ENCODE measurements around the gene MTHFR.

MTHFR gene

DNA sequence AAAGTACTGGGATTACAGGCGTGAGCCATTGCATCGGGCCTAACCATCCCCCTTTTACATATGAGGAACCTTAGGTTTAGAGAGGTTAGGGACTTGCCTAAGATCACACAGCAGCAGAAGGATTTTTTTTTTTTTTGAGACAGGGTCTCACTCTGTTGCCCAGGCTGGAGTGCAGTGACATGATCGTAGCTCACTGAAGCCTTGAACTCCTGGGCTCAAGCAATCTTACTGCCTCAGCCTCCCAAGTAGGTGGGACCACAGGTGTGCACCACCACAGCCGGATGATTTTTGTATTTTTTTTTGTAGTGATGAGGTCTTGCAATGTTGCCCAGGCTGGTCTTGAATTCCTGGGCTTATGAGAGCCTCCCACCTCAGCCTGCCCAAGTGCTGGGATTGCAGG is 46.0 kb downstream of the MTHFR start:
- DNase-seq (ENCODE audit: low read depth, low spot score) = no peak

DNA sequence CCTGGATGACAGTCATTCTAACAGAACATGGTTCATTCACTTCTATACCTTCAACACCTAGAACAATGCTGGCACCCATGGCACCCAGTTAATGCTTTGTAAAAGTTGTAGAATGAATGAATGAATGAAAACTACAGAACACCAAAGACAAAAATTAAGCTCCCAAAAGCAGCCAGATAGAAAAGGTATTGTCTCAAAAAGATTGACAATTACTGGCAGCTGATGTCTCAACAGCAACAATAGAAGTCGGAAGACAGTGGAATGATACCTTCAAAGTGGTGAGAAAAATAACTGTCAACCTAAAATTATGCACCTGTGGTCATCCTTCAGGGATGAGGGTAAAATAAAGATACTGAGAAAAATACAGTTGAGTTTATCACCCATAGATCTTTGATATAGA is 48.7 kb downstream of the MTHFR start:
- no peak for DNase-seq (ENCODE audit: low read depth, low spot score)

DNA sequence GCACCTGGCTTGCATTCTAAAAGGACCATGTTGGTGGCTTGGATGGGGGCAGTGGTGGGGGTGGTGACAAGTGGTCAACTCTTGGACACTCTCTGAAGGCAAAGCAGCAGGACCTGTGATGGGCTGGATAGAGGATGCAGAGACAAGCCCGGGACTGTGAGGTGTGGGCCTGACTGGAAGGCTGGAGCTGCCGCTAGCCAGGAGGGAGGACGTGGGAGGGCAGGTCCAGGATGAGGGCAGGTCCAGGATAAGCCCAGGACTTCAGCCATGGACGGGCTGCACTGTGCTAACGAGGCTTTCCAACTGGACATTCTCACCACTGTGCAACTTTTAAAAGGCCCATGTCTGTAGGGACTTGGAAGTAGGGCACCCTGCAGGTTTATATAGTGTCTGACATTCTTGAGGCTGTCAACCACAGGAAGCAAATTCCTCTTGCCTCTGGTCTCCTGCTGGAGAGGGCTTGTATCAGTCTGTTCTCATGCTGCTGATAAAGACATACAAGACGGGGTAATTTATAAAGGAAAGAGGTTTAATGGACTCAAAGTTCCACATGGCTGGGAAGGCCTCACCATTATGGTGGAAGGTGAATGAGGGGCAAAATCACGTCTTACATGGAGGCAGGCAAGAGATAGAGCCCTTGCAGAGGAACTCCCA is 52.1 kb downstream of the MTHFR start:
- no peak for DNase-seq (ENCODE audit: low read depth, low spot score)

DNA sequence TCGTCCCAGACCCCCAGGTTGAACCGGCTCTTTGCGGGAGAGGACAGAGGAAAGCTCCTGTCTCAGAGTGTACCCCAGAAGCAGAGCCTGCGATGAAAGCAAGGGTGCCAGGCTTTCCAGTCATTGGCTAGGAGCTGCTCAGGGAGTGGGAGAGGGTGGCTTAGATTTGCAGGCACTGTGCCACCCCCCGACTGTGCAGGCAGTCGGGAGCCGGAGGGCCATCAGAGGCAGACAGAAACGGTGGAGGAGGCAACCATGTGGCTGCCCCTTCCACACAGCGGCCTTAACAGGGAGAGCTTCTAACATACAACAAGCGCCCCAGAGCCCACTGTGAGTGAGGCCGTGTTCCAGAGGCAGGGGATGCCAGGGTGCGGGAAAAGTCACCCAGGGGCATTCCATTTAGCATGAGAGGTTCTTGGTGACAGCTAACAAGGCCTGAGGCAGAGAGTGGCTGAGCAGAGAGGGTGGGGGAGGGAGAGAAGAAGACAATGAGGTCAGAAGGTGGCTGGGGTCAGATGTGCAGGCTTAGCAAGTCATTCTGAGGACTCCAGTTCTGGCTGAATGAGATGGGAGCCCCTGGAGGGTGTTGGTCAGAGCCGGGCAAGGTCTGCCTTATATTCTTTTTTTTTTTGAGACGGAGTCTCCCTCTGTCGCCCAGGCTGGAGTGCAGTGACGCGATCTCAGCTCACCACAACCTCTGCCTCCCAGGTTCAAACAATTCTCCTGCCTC is 53.2 kb downstream of the MTHFR start:
- no peak for DNase-seq (ENCODE audit: low read depth, low spot score)

DNA sequence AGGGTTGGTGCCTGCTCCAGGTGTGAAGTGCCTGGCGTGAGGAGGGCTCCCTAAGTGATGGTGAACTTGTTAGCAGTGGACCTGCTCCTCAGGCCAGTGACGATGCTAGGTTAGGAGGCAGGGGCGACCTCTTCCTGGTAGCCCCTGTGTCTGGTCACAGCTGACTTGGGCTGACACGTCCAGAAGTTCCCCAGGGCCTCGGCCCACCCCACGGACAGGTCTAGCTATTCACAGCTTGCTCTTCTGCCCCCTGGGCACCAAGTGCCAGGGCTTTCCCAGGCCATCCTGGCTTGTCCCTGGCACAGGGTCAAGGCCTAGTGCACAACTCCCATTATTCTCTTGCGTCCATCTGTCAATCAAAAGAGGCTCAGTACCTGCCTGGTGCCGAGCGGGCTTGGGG is 54.7 kb downstream of the MTHFR start:
- no peak for DNase-seq (ENCODE audit: low read depth, low spot score)

DNA sequence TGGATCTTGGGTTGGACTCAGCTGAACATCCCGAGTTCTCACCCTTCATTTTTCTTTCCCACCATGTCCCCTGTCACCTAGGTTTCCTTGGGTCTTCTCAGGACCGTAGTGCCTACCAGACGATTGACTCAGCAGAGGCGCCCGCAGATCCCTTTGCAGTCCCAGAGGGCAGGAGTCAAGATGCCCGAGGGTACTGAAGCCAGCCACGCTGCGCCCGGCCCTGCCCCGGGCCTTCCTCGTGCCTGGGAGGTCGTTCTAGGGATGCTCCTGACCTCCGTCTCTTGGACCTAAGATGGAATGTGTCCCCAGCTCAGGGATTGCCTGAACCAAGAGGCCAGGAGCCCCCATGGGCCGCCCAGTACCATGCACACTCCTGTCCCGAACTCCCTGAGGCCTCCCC is 55.8 kb downstream of the MTHFR start:
- DNase-seq (ENCODE audit: low read depth, low spot score) = no peak

DNA sequence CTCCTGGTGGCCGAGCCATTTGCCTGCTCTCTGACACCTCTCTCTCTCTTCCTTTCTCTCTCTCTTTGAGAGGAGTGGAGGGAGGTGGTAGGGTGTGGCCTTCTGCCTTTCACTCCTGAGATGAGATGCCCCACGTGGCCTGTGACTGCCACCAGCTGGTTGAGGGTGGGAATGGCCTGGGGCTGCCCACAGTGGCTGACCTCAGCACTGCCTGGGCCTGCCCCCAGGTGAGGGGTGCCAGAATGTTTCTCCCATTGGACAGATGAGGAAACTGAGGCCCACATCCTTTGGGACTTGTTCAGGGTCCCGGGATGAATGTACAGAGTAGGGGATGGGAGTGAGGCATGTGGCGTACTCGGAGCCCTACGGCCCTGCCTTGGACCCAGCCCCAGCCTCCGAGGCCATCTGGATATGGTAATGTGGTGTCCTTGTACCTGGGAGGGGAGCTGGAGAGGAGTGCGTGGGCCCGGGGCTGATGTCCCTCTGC is 56.5 kb downstream of the MTHFR start:
- DNase-seq (ENCODE audit: low read depth, low spot score) = no peak

DNA sequence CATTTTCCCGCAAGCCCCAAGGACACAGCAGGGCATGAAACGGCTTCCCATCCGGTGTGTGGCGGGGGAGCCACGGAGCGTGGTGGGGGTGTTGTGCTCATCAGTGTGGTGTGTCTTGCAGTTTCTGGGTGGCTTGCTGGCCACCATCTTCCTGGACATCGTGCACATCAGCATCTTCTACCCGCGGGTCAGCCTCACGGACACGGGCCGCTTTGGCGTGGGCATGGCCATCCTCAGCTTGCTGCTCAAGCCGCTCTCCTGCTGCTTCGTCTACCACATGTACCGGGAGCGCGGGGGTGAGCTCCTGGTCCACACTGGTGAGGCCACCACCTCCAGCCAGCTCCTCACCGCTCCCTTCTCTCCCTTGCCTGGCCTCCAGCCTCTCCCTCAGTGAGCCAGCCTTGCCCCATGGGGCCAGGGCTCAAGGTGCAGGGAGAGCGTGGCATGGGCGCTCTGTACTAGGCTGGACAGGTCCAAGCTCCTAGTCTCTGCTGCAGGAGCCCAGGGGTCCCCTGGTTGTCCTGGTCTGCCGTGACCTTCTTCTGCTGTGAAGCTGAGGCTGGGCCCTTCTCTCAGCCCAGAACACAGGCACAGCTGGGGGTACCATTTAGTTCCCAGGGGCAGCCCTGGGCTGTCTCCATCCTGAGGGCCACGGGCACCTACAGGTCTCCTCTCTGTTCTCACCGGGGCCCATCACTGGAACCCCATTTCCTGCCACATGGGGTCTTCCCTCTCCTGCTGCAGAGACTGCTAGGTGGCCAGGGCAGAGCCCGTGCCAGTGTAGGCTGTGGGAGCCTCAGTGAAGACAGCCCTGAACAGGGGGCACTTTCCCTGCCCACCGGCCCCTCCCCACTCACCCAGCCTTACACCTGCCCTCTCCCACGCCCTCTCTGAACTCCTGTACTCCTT is 57.2 kb downstream of the MTHFR start:
- no peak for DNase-seq (ENCODE audit: low read depth, low spot score)

DNA sequence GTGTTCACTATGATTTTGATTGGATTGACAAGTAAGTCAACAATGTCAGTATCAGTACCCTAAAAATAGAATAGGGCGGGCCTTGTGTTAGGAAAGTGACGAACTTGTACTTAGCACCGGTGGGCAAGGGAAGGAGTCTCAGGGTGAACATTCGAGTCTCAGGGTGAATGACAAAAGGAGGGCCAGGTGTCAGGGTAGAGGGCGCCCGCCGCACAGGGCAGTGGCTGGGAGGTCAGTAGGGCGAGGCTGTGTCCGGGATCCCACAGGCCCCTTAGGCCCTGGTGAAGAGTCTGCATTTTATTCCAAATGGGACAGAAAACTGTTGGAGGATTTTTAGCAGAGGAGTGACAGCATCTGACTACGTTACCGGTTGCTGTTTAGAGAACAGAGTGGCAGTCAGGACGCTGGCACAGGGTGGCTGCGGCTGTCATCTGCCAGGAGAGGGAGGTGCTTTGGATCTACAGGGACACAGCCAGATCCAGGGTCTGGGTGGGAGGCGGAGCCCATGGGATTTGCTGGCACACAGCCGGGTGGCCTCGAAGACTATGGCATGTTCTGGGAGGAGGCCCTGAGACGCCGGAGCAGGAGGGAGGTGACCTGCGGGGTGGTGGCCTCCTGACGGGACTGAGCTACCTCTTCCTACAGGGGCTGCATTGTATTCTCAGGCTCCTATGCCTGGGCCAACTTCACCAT is 58.8 kb downstream of the MTHFR start:
- DNase-seq (ENCODE audit: low read depth, low spot score) = no peak

DNA sequence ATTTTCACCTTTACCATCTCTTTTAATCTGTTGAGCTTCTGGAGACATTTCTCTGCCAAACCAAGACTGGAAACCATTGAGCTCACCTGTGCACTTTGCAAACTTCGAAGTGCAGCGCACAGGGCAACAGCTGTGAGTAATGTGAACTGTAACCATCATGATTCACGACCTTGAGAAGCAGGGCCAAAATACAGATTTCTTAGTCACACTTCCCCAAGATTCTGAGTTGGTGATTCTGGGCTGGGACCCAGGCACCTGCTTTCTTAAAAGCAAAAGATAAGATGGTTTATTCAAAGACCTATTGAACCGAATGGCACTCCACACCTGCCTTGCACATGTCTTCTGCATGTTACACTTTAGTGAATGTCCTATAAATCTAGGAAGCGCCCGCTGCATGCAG is 59.7 kb downstream of the MTHFR start:
- DNase-seq (ENCODE audit: low read depth, low spot score) = no peak

DNA sequence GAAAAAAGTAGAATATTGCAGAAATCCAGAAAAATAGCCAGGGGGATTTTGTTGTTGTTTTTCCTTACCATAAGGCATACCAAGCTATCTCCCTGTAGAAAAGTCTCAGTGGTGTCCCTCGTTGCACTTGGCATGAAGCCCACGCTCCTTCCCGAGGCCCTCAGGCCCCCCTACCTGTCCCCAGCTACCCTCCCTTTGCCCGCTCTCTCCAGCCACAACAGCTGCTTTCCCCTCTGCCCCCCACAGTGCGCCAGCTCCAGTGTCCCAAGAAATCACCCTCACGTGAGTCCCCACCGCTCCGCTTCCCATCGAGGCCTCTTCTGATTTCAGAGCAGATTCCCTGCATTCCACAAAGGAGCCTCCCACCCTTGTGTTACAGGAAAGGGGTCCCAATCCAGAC is 61.5 kb downstream of the MTHFR start:
- no peak for DNase-seq (ENCODE audit: low read depth, low spot score)

DNA sequence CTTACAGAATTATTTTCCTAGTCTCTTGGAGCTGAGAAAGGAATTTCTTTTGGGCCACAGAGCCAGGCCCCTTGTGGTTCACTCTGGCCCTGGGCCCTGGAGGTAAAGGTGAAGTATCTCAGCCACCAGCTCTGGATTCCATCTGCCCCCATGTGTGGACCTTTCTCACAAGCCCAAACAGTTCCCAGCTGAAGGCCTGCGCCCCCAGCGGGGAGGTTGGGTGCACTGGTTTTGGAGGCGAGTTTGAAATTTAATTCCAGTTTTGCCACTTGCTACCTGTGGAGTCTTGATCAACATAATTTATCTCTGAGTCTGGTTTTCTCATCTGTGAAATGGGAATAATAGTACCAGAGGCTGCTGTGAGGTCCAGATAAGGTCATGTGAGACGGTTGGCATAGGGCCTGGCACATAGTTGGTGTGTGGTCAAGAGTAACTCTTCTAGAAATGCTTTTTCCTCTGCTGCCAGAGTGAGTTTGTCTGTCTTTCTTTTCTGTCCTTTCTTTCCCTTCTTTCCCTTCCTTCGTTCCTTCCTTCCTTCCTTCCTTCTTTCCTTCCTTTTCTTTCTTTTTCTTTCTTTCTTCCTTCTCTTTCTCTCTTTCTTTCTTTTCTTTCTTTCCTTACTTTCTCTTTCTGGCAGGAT is 63.7 kb downstream of the MTHFR start:
- DNase-seq (ENCODE audit: low read depth, low spot score) = no peak

DNA sequence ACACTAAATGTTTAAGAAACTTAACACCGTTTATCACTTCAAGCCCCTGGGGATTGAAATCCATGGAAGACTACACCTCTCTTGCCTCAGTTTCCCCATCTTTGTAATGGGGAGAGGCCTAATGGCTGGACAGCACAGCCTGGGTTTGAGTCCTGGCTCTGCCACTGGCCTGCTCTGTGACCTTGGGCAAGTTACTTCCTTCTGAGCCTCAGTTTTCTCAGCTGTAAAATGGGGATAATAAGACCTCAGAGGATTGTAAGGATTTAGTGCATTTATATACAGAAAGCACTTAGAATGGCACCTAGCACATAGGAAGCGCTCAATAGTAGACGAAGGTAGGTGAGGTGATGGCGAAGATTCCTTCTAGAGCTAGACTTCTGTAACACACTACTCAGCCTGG is 64.3 kb downstream of the MTHFR start:
- DNase-seq (ENCODE audit: low read depth, low spot score) = no peak

DNA sequence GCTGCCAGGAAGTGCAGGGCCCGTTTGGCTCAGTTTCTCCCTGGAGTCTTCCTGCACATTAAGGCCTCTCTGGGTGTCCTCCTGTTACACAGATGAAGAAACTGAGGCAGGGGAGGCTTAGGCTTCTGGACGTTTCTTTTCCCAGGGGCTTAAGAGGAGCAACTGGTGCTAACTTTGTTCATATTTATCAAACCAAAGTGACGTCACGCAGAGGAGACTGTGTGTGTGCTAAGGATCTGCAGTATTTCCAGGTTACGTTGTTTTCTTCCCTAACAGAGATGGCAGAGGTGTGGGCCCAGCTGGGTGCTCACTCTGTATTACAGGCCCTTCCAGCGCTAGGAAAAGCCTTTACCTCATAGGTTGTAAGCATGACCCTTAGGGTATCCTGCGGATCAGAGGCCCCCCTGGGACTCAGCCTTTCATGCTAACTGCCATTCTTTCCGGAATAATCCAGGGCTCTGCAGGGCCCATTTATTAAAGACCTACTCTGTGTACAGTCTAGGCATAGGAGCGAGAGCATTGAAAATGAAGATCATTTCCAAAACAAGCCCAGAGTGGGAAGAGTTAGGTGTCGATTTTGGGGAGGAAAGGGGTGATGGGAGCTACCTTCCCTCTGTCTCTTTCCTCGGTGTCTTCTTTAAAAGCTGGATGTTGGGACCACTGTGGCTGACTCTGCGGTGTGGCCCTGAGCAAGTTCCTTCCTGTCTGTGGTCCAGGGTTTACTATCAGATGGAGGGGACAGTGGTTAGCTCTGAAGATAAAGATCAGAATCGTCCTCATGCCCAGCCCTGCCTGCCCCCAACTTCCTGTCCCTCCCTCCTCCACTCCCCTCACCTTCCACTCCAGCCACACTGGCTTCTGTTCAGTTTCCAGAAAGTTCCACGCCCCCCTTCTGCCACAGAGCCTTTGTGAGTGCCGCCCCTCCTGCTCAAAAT is 65.2 kb downstream of the MTHFR start:
- no peak for DNase-seq (ENCODE audit: low read depth, low spot score)

DNA sequence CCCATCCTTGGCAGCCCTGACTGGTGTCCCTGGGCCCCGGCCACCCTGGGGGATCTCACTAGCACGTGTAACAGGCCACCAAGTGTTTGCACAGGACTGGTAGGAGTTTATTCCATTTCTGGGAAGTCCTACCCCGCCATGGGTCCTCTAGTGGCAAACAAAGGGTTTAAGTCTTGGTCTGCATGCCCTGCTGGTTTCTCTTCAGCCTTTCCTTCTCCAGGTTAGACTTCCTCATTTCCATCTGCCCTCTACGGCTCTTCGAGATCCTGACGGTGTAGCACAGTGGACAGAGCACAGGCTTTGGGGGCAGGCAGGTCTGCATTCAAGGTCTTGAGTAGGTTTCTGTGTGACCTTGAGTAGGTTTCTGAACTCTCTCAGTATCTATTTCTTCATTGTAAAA is 67.0 kb downstream of the MTHFR start:
- no peak for DNase-seq (ENCODE audit: low read depth, low spot score)

DNA sequence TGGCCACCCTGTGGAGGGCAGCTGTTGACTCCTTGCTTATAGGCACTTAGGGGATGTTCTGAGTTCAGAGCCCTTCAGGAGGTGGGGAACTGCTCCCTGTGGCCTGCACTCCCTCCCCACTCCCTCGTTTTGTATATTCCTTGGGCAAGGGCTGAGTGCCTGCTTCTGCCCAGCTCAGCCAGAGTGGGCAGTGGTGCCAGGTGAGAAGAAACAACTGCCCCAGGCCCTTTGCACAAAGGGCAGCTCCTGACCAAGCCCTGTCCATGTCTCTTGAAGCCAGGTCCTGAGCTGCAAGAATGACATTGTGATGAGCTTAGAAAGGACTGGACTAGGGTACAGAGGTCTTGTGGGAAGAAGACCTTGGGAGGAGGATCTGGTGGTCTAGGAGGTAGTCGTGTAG is 67.7 kb downstream of the MTHFR start:
- DNase-seq (ENCODE audit: low read depth, low spot score) = no peak

DNA sequence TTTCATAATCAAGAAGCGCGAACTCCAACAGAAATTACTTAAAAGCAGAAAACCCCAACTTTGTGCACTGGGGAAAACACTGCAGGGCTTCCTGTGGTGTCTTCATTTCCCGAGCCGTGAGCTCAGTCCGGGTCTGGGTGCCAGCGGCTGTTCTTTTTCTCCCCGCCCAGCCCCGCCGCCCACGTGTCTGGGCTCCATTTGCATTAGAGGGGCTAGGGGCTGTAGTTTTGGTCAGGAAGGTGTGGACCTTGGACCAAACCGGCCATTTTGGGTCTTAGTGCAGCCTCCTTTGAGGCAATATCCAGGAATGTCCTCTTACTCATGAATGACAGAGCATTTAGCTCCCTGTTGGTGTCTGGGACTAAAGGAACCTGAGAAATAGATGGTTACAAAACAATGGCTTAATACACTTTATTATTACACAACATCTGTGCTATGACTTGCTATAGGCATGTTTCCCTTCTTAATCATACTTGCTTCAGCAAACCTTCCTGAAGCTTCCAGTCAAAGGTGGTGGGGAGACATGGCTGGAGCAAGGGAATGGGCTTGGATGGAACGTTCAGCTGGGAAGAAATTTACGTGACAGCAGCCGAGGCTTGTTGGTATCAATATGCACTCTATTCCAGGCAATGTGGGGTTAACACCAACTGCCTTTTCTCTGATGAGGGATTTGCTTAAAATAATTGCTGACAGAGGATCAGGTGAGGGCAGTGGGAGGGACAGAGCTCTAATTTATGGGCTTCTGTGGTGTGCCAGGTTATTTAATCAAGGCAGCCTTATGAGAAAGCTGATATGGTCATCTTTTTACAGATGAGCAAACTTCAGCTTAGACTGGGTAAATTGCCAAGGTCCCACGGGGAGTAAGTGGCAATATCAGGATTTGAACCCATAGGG is 68.8 kb downstream of the MTHFR start:
- no peak for DNase-seq (ENCODE audit: low read depth, low spot score)

DNA sequence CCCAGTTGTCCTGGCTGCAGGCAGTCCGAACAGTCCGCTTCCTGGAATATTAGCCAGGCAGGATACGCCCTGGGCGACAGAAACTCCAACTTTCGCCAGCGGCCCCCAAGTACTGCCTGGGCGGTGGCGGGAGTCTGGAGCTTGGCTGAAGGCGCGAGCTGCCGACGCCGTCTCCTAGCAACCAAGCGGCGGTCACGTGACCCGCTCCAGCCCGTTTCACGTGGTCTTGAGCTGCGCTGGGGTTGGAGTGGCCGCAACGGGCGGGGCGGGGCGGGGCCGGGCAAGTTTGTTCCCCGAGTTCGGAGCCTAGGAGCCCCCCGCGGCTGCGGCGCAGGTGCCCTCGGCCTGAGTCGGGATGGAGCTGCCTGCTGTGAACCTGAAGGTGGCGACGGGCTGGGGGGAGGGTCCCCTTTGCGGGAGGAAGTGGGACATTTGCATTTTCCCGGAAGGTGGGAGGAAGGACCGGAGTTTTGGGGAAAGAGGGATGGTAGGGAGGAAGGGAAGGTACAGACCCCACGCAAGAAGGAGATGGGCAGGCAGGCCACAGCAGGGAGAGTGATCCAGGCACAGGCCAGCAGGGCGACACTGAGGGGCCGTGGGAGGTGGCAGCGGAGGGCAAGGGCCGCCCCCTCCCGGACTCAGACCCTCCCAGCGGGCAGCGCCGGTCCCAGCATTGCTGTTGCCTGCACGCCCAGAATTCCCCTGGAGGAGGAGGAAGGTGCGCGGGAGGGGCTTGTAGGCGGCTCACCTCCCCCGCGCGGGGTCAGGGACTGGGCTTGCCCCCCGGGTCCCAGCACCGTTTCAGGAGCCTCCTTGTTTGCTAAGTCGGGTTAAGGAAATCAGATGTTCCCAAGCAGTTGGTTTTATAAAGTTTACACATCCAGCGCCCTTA is 69.7 kb downstream of the MTHFR start, which contains the start of gene AGTRAP:
Gene AGTRAP (plus strand): TSS at position 283 of the 892 bp plus-strand sequence. CDS start 73 bp downstream, at position 356.
- peak; percentile 75 for DNase-seq (ENCODE audit: low read depth, low spot score)
